SK-N-SH (cell line): ENCODE measurements around the gene PCDHGA5. TPM values are rescaled to one million over a fixed set of nuclear protein-coding genes. Genes with fewer than 3 reads are reported as not detected.
A peak's percentile ranks its signal among the peaks of the same experiment; 100 is the strongest.

Experiments
- CTCF ChIA-PET: fragments of 300-600, 350-600 bp; formaldehyde crosslinking; extraction: SDS; loops from one replicate; lab custom pipeline; 2021; lab: Yijun Ruan, JAX
- POLR2A ChIA-PET: fragments of 350-600 bp; sonication (Branson Sonifier 250); formaldehyde crosslinking; extraction: SDS; loops from one replicate; lab custom pipeline; 2020; ENCODE audit warnings: antibody characterized with exemption, inconsistent platforms; lab: Yijun Ruan, JAX
- DNase-seq: peaks from one replicate; pipeline ENCODE4 v3.0.0; 2012
- H2AFZ ChIP-seq: fragments of 200-600 bp; sonication (generic); 2 replicates; pipeline ENCODE4 v1.8.1; 2016; ENCODE audit warnings: antibody characterized with exemption, mild to moderate bottlenecking, low read depth
- H3F3A ChIP-seq: fragments of 200-600 bp; sonication (generic); replicated peaks from 2 replicates; pipeline ENCODE3; 2016; ENCODE audit warnings: antibody characterized with exemption, mild to moderate bottlenecking; ENCODE audit not compliant: insufficient read depth
- H3K27ac ChIP-seq, 2 experiments: fragments of 200-500 bp in 1 of 2; fragments of 200-600 bp in 1 of 2; sonication (Bioruptor generic) in 1 of 2; sonication (generic), shearing (Covaris generic) in 1 of 2; 2 replicates each; pipeline versions ENCODE4 v1.5.1 to v1.6.1; 2014 to 2016; ENCODE audit warnings: low read depth in 2 of 2, inconsistent platforms in 1 of 2, low read length in 1 of 2, mild to moderate bottlenecking in 1 of 2, mixed read lengths in 1 of 2
- H3K27me3 ChIP-seq: fragments of 200-600 bp; sonication (generic), shearing (Covaris generic); 2 replicates; pipeline ENCODE4 v1.6.1; 2016; ENCODE audit warnings: mixed run types; ENCODE audit not compliant: insufficient read depth
- H3K36me3 ChIP-seq, 2 experiments: fragments of 200-500 bp in 1 of 2; fragments of 200-600 bp in 1 of 2; sonication (Bioruptor generic) in 1 of 2; sonication (generic) in 1 of 2; replicated peaks in 1 of 2; 2 replicates each; pipeline versions ENCODE3 to v1.5.1; 2014 to 2016; ENCODE audit warnings: low read length in 1 of 2, mild to moderate bottlenecking in 1 of 2; ENCODE audit not compliant: insufficient read depth in 2 of 2, control insufficient read depth in 1 of 2
- H3K4me1 ChIP-seq, 2 experiments: fragments of 200-500 bp in 1 of 2; fragments of 200-600 bp in 1 of 2; sonication (Bioruptor generic) in 1 of 2; sonication (generic), shearing (Covaris generic) in 1 of 2; 2 replicates each; pipeline versions ENCODE4 v1.5.1 to v1.6.1; 2014 to 2016; ENCODE audit warnings: low read depth in 1 of 2, low read length in 1 of 2, mixed run types in 1 of 2; ENCODE audit not compliant: insufficient read depth in 2 of 2, control insufficient read depth in 1 of 2
- H3K4me2 ChIP-seq: fragments of 200-600 bp; sonication (generic), shearing (Covaris generic); 2 replicates; pipeline ENCODE4 v1.6.1; 2017; ENCODE audit warnings: mixed run types
- H3K4me3 ChIP-seq, 2 experiments: fragments of 200-500 bp in 1 of 2; fragments of 200-600 bp in 1 of 2; sonication (Bioruptor generic) in 1 of 2; sonication (generic), shearing (Covaris generic) in 1 of 2; 2 replicates each; pipeline versions ENCODE4 v1.5.1 to v1.8.1; 2014 to 2016; ENCODE audit warnings: low read depth in 2 of 2, inconsistent platforms in 1 of 2, low read length in 1 of 2, mild to moderate bottlenecking in 1 of 2, mixed read lengths in 1 of 2, moderate library complexity in 1 of 2
- H3K79me2 ChIP-seq: fragments of 200-600 bp; sonication (generic); 2 replicates; pipeline ENCODE4 v1.8.1; 2017; ENCODE audit warnings: mild to moderate bottlenecking; ENCODE audit not compliant: insufficient read depth
- H3K9ac ChIP-seq: fragments of 200-600 bp; sonication (generic); 2 replicates; pipeline ENCODE4 v1.6.1; 2017; ENCODE audit warnings: mixed run types
- H3K9me2 ChIP-seq: fragments of 200-600 bp; sonication (generic); 2 replicates; pipeline ENCODE4 v1.6.1; 2017; ENCODE audit warnings: mixed run types
- H3K9me3 ChIP-seq: fragments of 200-600 bp; sonication (generic); 2 replicates; pipeline ENCODE4 v1.6.1; 2017; ENCODE audit warnings: mixed run types, mild to moderate bottlenecking, moderate library complexity
- H4K20me1 ChIP-seq: fragments of 200-600 bp; sonication (generic); 2 replicates; pipeline ENCODE4 v1.6.1; 2017; ENCODE audit warnings: mild to moderate bottlenecking, mixed run types; ENCODE audit not compliant: insufficient read depth
- CTCF ChIP-seq: fragments of 200-600 bp; sonication (generic); IDR thresholded peaks from 2 replicates; pipeline ENCODE4 v1.6.1; 2017; ENCODE audit warnings: antibody characterized with exemption, mild to moderate bottlenecking, moderate library complexity
- EP300 ChIP-seq, 2 experiments: IDR thresholded peaks; 2 replicates each; pipeline versions ENCODE4 v1.4.0 to v1.6.1; 2012; ENCODE audit warnings: borderline replicate concordance in 1 of 2, low read depth in 1 of 2, low read length in 1 of 2
- MAX ChIP-seq: IDR thresholded peaks from 2 replicates; pipeline ENCODE4 v1.4.0; 2012; ENCODE audit warnings: low read depth
- NRF1 ChIP-seq: IDR thresholded peaks from 2 replicates; pipeline ENCODE4 v1.6.1; 2012; ENCODE audit warnings: low read depth, mild to moderate bottlenecking, low read length
- RAD21 ChIP-seq: IDR thresholded peaks from 2 replicates; pipeline ENCODE4 v1.6.1; 2012; ENCODE audit warnings: mild to moderate bottlenecking, low read length
- REST ChIP-seq: IDR thresholded peaks from 2 replicates; pipeline ENCODE4 v1.6.1; 2012; ENCODE audit warnings: mild to moderate bottlenecking, low read depth, low read length, moderate library complexity
- SMC3 ChIP-seq: IDR thresholded peaks from 2 replicates; pipeline ENCODE4 v1.6.1; 2012; ENCODE audit warnings: low read depth, low read length, improper control_type of control experiment
- TEAD4 ChIP-seq: IDR thresholded peaks from 2 replicates; pipeline ENCODE4 v1.4.0; 2012; ENCODE audit warnings: mild to moderate bottlenecking, borderline replicate concordance; ENCODE audit not compliant: insufficient read depth
- YY1 ChIP-seq: IDR thresholded peaks from 2 replicates; pipeline ENCODE4 v1.4.0; 2012; ENCODE audit warnings: low read depth, mild to moderate bottlenecking
- WGBS: methylation state at CpG from one replicate; pipeline ENCODE4 v1.1.6; 2017; ENCODE audit warnings: low lambda C conversion rate; 5-methylcytosine and 5-hydroxymethylcytosine counted together
- polyA plus RNA-seq, 3 experiments: library from polyadenylated mRNA; depleted of rRNA; stranded (reverse); fragments of >200 nt; gene quantifications; 2 replicates each; pipeline ENCODE4 v1.2.3, GENCODE V29; 2012

PCDHGA5 gene
- polyA plus RNA-seq, 1 of the 3 experiments (the other 2 are of a cell fraction) = 0.71 TPM

GRCh38 chr5:141356950-141357349 is 7.0 kb upstream of the PCDHGA5 start:
- Histone ChIP-seq H3K4me2 (no peak overlapping the region), H3K36me3 (no peaks in the 10 kb centered on the region), H3K79me2 (no peaks in the 10 kb centered on the region), H3K4me3 (no peak overlapping the region), H3K27me3 (no peaks in the 10 kb centered on the region), H2AFZ (no peak overlapping the region), H3K4me1 (no peaks in the 10 kb centered on the region), H4K20me1 (no peaks in the 10 kb centered on the region), H3K9me2 (no peaks in the 10 kb centered on the region), H3K9ac (no peak overlapping the region), H3K9me3 (no peaks in the 10 kb centered on the region; the same call in 1 of the 2 replicates), H3F3A (no peaks in the 10 kb centered on the region), H3K27ac (no peak overlapping the region)
- WGBS = 61% methylated on average over 16 of the region's 19 CpGs
- TF ChIP-seq REST (peak; percentile 43; the same call in 1 of the 2 replicates), NRF1 (no peak), YY1 (no peak), MAX (no peak), EP300 (IDR thresholded peaks at IDR 0.05; ENCODE audit: borderline replicate concordance in 1 of 2, low read depth in 1 of 2, low read length in 1 of 2) (no peak)
- POLR2A ChIA-PET = no interaction called here
- DNase-seq = no peak
- CTCF ChIA-PET = no interaction called here

GRCh38 chr5:141359790-141360426 is 4.1 kb upstream of the PCDHGA5 start, which contains the start of gene PCDHGB2:
Gene PCDHGB2, plus strand, starts transcription at chr5:141359994. Its CDS starts 142 bp downstream, at chr5:141360136.
- ChIA-PET CTCF (interaction anchor here (0.6 to 1.2 kb wide), 8 partner anchors 35 to 204 kb away, joined by 3 to 14 read pairs (median 3); partner anchors contain the start of gene PCDHB16), POLR2A (interaction anchor here (0.7 kb wide), 1 partner anchor 204 kb away, joined by 3 read pairs; no protein-coding TSS in a partner anchor)
- peak within 1 kb of the TSS; percentile 39; the same call in 1 of the 2 replicates for H3K9ac ChIP-seq
- H2AFZ ChIP-seq = peak within 1 kb of the TSS; percentile 68; the same call in 1 of the 2 replicates
- DNase-seq = peak; percentile 62
- peak within 1 kb of the TSS; percentile 22 to 28; a peak in 2 of 4 replicates for H3K27ac ChIP-seq
- H4K20me1 ChIP-seq = no peaks in the 10 kb centered on the region
- H3K4me3 ChIP-seq = peak within 1 kb of the TSS; percentile 33 to 42
- TF ChIP-seq TEAD4 (no peak), RAD21 (peak; percentile 65), SMC3 (peak; percentile 33; the same call in 1 of the 2 replicates), CTCF (peak; percentile 54)
- TF ChIP-seq, all 33 proteins: peak for 3
- no peaks in the 10 kb centered on the region for H3K79me2 ChIP-seq
- H3K36me3 ChIP-seq = peaks cover 0 to 4% of the 10 kb centered on the region in 2 experiments
- H3K4me2 ChIP-seq = 0 out of 2 replicates have a peak within 1 kb of the TSS, but pooled peaks have one; percentile 33
- WGBS = 44% methylated on average over 23 of the region's 24 CpGs
- no peaks in the 10 kb centered on the region for H3K9me2 ChIP-seq
- H3K9me3 ChIP-seq = no peaks in the 10 kb centered on the region; the same call in 1 of the 2 replicates
- H3K4me1 ChIP-seq = no peaks in the 10 kb centered on the region
- H3F3A ChIP-seq = no peaks in the 10 kb centered on the region
- no peaks in the 10 kb centered on the region for H3K27me3 ChIP-seq
